NCI-H774 (cell line): Measurements from ENCODE around the gene LSMEM2.
"Not testable (repeated sequence)": the region's sequence is repeated elsewhere in the genome, so short reads cannot be mapped to it uniquely, and the experiment has no call there.

Source experiments
- DNase-seq: peaks from one replicate; lab custom pipeline; 2025; lab: John Stamatoyannopoulos, UW

The LSMEM2 gene

GRCh38 chr3:50278123-50278879 lies 586 bp upstream of the LSMEM2 start:
- DNase-seq: no peak

- DNase-seq: no peak
Measured at GRCh38 chr3:50279255-50280016, 549 bp downstream of the LSMEM2 start.

- not testable (repeated sequence) for DNase-seq
Measured at GRCh38 chr3:50284121-50284520, 5.2 kb downstream of the LSMEM2 start.

DNA sequence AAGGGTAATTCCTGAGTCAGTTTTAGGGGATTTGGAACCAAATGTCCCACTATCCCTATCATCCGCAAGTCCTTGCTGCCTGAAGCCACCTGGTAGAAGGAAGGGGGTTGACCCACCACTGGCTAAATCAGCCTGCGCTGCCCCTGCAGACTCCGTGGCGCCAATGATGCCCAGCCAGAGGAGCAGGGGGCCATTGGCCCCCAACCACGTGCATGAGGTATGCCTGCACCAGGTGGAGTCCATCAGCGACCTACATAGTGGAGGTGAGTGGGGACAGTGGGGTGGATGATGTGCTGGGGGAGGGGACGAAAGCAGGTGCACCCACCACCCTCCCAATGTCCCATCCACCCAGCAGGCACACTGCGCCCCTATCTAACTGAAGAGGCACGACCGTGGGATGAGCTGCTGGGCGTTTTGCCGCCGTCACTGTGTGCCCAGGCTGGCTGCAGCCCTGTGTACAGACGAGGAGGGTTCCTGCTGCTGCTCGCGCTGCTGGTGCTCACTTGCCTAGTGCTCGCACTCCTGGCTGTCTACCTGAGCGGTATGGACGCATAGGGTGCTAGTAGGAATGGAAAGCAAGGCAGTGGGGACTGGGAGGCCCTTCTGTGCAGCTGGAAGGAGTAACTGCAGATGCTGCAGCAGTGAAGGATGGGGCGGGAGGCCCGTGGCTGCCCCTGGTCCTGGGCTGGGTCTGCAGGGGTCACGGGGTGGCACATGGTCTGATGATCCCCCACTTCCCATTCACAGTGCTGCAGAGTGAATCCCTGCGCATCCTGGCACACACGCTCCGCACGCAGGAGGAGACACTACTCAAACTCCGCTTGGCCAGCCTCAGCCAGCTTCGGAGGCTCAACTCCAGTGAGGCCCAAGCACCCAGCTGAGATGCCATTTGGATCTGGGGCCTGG lies 7.7 kb downstream of the LSMEM2 start:
- no peak for DNase-seq

DNA sequence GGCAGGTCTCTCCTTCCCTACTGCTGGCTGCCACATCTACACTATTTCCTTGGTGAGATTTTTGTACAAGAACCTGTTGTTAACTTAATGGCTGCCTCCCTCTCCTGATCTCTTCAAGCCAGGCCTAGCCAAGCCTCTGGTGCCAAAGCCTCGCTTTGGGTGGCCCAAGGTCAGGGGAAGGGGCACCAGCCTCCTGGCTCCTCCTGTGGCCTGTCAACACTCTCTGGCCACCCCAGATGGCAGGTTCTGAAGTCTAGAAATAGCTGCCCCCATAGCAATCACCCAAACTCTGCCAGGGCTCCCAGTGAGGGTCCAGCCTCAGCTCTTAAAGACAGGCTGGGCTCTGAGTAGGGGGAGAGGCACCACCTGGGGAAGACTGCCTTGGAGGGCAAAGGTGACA lies 8.4 kb downstream of the LSMEM2 start:
- no peak for DNase-seq

- DNase-seq: no peak
Measured at GRCh38 chr3:50288387-50289007, 9.6 kb downstream of the LSMEM2 start.

DNA sequence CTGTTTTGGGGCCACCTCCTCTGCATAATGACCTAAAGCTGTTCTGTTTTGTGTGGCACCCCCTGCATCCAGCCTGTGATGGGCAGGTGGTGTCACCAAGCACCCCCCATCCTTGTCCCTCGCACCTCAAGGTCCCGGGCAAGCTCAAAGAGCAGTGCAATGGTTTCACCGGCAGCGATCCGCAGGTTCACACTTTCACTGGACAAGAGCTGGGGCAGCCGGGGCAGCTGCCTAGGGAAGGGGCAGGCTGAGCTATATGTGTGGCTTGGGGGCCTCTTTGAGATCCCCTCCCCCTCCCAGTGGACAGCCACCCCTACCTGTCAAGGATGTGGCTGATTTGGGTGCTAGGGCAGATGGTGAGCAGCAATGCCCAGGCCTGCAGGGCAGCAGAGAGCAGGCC lies 10.2 kb downstream of the LSMEM2 start:
- DNase-seq: no peak

DNA sequence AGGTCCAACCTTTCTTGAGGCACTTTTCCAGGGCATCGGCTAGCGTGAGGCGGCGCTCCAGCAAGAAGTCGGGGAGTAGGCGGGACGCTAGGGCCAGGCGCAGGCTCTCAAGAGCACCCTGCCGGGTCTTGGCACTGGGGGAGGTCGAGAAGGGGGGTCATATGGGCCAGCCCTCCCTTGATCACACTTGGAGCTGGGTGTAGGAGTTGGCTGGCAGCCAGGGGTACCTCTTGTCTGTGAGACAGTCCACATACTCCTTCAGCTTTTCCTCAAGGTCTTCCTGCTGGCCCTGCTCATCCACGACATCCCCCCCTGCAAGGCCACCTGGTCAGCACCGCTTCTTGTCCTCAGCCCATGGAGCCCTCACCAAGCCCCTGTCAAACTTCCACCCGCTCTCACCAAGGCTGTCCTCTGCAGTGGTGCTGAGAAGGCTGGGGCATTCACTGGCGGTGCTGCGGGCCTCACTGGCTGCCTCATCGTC lies 11.3 kb downstream of the LSMEM2 start:
- DNase-seq: no peak

- peak; percentile 80 for DNase-seq
Measured at GRCh38 chr3:50292159-50293078, 13.5 kb downstream of the LSMEM2 start, which contains the start of gene IFRD2. Gene IFRD2 (minus strand): TSS chr3:50292429. CDS start chr3:50292274, 155 bp downstream.

DNA sequence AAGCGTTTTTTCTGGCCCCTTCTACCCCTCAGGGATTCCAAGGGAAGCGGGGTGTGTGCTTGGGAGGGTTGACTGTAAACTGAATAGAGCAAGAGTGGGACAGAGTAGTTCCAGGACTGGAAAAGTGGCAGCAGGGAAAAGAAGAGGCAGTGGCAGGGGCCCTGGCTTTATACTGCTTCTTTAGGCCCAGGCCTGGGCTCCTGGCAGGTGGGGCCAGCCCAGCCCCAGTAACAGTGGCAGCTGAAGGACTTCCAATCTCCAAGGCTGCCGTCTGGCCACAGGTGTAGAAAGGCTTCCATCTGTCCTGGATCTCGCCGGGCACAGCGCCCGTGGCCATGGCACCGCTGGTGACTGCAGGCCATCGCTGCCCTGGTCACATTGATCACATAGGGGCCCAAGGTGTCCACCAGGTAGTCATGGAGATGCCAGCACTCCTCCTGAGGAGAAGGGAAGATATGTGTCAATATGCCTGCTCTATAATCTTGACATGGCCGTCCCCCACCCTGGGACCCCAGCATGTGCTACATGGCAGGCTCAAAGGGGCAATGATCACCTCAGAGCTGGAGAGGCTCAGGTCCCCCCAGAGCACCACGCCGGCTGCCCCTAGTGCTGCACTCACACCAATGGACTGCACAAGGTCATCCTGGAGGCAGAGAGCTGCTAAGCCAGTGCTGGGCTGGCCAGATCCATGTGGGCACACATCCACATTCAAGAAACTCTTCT lies 14.4 kb downstream of the LSMEM2 start:
- no peak for DNase-seq

DNA sequence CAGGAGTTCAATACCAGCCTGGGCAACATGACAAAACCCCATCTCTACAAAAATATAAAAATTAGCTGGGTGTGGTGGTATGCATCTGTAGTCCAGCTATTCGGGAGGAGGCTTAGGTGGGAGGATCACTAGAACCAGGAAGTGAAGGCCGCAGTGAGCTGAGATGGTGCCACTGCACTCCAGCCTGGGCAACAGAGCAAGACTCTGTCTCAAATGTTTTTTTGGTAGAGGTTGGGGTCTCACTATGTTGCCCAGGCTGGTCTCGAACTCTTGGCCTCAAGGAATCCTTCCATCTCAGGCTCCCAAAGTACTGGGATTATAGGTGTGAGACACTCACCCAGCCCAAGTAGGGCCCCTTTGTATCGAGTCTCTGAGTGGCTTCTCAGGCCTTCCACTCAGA lies 15.2 kb downstream of the LSMEM2 start:
- no peak for DNase-seq

DNA sequence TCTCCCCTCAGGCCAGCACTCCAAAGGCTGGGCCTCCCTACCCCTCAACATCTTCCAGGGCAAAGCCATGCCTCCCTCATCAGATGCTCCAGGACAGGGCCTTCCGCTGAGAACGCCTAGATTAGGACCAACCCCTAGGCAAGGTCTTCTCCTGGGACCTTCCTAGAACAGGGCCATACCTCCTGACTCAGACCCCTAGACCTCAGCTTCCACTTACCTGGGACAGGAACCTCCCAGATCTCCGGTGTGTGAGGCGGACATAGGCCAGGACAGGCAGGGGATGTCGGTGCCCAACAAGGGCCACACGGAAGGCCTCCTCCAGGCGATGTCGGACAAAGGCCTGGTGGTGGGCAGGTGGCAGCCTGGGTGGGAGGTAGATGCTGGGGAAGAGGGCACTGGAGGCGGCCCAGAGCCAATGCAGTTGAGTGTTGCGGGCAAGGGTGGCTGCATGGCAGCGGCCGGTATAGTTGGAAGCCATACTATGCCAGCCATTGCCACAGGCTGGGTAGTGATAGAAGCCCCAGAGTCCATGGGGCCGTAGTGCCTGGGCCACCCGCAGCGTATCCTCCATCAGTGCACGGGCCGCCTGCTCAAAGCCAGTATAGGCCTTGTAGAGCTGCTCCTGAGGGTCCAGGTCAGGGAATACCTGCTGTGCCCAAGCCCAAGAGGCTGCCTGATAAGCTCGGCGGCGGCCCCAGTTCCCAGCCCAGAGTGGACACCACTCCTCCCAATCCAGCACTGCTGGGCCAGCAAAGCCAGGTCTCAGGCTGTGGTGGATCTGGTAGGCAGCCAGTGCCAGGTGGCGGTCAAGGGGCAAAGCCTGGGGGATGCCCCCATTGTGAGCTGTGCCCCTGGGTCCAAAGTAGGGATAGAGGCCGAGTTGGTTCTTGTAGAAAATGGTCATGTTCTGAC lies 15.9 kb downstream of the LSMEM2 start:
- no peak for DNase-seq

- DNase-seq: no peak
Measured at GRCh38 chr3:50295553-50296431, 16.9 kb downstream of the LSMEM2 start.

GRCh38 chr3:50296721-50297383 lies 18.0 kb downstream of the LSMEM2 start:
- DNase-seq: no peak

DNA sequence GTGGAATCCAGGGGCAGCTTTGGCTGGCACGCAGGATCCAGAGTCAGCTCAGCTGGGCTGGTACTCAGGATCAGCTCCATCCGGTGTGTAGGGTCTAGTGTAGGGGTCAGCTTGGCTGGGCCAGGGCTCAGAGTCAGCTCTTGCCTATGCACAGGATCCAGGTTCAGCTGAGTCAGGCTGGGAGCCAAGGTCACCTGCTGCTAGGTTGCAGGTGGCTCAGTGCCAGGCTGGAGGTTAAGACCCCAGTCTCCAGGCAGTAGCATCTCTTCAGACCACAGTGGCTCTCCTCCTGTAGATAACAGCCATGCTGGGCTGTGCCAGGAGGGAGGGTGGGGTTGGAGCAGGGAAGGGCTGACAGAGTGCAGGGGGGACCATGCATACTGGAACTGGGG lies 18.5 kb downstream of the LSMEM2 start:
- DNase-seq: no peak

DNA sequence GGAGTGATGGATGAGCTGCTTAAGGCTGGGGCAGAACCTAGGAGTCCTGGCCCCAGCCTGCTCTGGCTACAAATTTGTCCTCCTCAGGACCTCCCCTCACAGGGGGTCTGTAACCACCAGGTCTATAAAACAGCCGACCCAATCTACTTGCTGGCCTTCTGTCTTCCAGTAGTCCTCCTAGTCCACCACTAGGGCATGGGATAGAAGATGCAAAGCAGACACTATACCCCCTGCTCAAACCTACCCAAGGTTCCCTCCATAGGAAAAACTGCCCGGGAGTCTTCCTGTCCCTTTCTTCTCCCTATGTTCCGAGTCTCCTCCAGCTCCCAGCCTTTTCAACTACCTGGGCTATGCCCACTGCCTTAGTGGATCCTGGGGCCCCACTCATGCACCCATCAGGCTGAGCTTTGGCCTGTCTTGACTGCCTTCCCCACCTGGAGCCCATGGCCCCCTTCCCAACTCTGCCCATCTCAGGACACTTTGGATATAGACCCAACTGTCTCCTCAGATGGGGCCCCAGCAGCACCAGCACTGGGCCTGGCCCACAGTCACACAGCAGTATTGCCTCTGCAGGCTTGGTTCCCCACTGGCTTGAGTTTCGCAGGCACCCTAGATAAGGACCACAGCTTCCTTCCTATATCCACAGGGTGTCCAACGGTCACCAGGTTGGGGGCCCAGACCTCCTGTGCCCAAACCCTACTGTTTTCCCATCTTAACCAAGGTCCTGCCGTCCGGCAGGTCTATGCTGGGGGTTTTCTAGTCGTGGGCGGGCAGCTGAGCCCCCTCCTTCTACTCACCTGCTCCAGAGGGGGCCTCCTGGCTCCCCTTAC lies 19.2 kb downstream of the LSMEM2 start:
- no peak for DNase-seq
